Glomerular visceral epithelial cell (primary cell): ENCODE results near the gene FCSK.
"Not testable (repeated sequence)": the region's sequence is repeated elsewhere in the genome, so short reads cannot be mapped to it uniquely, and the experiment has no call there.

Source experiments
- DNase-seq: peaks from one replicate; pipeline ENCODE4 v3.0.0-alpha.2; 2016; ENCODE audit errors: extremely low spot score

The FCSK gene

DNA sequence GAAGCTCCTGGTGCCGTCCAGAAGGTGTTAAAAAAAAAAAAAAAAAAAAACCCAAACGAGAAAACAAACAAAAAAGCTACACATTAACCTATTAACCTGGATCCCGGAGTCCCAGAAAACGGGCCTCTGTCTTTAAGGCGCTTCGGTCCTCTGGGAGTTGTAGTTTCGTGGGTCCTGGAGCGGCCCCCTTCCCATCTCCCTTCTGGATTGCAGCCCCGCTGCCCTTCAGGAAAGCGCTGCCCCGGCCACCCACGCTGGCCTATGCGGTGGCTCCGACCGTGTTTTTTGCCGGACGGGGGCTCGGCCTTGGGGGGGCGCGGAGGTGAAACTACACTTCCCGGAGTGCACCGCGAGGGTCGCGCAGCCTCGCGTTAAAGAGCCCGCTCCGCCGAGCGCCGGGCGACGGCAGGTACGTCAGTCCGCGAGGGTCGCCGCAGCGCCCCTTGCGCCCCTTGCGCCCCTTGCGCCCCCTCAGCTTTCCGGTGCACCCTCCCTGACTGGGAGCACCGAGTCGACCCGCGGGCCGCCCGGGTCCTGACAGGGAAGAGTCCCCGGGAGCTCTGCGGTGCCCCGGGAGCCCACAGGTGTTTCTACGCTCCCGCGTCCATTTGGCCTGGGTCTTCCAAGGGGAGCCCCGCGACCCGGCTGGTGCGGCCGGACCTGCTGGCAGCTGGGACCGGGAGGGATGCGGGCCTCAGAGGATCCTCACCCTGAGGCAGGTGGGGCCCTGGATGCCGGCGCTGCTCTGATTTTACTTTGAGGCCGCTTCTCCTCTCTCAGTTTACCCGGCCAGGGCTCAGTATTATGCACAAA, at the start of gene FCSK:
FCSK (plus strand) TSS at position 374 of the 813 bp plus-strand sequence. CDS start 8,596 bp downstream, outside the sequence.
- peak; percentile 67 for DNase-seq

DNA sequence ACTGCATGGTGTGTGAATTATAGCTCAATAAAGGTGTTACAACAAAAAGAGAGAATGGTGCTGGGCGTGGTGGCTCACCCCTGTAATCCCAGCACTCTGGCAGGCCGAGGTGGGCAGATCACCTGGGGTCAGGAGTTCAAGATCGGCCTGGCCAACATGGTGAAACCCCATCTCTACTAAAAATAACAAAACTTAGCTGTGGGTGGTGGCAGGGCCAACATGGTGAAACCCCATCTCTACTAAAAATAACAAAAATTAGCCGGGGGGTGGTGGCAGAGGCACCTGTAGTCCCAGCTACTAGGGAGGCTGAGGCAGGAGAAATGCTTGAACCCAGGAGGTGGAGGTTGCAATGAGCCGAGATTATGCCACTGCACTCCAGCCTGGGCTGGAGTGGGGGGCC, 48.3 kb upstream of the FCSK start:
- DNase-seq, result not testable (repeated sequence)

- no peak for DNase-seq
These were observed 46.6 kb upstream of the FCSK start for GRCh38 chr16:70407811-70408274.

DNA sequence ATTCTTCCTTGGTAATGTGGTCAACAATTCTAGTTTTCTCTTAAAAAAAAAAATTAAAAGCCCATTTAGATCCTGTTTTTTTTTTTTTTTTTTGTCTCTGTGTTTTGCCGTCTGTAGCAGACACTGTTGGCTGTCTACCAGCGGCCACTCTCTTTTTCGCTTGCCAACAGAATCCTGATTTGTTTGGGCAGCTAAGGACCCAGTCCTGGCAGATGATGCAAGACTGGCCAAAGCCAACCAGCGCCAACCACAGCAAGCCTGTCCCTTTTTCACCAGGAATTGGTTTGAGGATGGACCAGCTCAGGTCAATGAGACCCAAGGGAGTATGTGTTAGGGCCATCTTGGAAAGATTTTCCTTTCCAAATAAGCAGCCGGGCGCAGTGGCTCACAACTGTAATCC, 43.7 kb upstream of the FCSK start:
- DNase-seq, result no peak

GRCh38 chr16:70412385-70412784, 42.0 kb upstream of the FCSK start:
- no peak for DNase-seq

DNA sequence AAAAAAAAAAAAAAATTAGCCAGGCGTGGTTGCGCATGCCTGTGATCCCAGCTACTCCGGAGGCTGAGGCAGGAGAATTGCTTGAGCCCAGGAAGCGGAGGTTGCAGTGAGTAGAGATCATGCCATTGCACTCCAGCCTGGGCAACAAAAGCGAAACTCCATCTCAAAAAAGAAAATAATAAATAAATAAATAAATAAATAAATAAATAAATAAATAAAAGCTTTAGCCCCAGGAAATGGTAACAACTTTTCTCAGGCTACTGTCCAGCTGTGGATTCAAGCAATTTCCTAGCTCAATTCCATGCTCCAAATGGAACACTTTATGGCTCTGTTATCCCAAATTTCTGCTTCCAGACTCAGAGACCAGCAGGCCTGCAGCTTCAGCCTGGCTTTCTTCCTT, 40.8 kb upstream of the FCSK start:
- not testable (repeated sequence) for DNase-seq

DNA sequence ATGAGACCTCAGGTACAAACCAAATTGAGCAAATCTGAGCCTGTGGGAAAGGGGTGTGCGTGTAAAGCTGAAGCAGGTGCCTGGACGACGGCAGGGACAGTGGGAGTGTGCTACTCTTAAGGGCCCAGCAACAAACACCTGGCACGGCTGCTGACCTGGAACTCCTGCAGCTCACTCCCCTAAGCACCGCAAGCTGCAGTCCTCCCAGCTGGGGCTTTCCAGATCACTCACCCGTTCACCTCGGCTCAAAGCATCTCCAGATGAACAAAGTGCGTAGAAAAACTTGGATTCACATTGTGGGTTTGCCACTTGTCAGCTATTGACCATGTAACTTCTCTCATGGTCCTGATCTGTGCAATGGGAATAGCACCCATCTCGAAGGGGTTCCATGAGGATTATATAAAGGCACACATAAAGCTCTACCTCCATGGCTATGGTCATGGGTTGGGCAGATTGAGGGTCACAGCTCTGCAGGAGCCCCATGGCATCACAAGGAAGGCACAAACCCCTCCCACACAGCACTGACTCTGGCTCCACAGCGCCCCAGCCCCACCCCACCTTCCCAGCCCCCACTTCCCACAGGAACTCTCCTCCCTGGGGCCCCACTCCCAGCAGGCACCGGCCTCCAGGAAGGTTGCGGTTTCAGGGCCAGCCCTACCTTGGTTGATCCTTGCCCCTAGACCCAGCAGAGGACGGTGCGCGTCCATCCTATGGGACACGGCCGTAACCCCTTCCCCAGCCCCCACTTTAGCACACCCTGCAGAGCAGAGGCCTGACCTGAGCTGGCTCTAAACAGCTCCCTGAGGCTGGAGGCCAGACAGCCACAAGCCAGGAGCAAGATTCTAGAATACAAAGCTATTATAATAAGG, 37.4 kb upstream of the FCSK start:
- DNase-seq, result peak; percentile 40

GRCh38 chr16:70417661-70418060, 36.7 kb upstream of the FCSK start:
- no peak for DNase-seq

DNA sequence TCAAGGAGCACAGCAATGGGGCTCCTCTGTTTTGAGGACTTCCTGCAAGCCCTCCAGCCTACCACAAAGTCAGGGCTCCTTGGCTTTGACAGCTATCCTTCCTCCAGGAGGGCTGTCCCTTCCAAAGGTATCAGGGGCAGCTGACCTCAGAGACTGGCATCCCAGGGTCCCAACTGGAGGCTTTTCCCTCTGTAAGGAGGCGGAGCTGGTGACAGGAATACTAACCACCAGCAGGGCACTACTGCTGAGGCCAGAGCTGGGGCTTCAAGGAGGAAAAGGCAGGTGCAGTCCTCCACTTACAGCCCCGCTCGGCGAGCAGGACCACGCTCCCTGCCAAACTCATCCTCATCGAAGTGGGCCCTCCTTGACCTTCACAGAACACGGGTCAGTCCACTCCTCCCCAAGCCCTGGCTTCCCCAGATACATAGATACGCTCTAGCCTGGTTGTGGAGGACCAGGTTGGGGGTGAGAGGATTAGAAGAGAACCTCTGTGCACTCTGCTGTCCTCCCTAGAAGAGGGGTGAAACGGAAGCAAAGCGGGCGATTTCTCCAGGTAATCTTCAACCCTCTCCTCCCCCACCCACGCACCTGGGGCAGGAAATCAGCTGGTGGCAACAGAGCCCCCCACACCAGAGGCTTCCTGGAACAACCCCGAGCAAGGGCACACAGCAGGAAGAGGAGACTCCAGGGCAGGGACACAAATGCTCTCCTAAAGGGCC, 36.0 kb upstream of the FCSK start:
- DNase-seq, result no peak

GRCh38 chr16:70418993-70419318, 35.4 kb upstream of the FCSK start:
- DNase-seq, result no peak

- no peak for DNase-seq
These were observed 34.7 kb upstream of the FCSK start for GRCh38 chr16:70419384-70420327.

DNA sequence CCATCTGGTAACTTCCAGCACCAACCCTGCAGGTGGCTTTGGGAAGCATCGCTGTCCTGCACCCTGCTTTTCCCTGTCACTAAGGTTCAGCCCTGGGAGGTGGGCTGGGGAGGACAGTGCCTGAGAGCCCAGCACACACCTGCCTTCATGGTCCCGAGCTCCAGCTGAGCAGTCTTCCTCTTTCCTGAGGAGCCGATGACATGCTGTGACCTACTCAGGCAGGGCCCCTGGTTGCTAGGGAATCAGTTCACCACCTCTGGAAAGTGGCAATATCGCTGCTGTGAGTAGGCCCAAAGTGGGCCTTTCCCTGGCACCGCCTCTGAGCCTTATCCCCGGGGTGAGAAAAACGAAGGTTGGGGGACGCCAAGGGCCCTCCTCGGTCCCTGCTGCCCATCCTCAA, 33.4 kb upstream of the FCSK start:
- DNase-seq, result no peak

GRCh38 chr16:70421473-70422311, 32.7 kb upstream of the FCSK start:
- no peak for DNase-seq

GRCh38 chr16:70422543-70422942, 31.9 kb upstream of the FCSK start:
- no peak for DNase-seq

GRCh38 chr16:70427786-70428177, 26.6 kb upstream of the FCSK start:
- no peak for DNase-seq

DNA sequence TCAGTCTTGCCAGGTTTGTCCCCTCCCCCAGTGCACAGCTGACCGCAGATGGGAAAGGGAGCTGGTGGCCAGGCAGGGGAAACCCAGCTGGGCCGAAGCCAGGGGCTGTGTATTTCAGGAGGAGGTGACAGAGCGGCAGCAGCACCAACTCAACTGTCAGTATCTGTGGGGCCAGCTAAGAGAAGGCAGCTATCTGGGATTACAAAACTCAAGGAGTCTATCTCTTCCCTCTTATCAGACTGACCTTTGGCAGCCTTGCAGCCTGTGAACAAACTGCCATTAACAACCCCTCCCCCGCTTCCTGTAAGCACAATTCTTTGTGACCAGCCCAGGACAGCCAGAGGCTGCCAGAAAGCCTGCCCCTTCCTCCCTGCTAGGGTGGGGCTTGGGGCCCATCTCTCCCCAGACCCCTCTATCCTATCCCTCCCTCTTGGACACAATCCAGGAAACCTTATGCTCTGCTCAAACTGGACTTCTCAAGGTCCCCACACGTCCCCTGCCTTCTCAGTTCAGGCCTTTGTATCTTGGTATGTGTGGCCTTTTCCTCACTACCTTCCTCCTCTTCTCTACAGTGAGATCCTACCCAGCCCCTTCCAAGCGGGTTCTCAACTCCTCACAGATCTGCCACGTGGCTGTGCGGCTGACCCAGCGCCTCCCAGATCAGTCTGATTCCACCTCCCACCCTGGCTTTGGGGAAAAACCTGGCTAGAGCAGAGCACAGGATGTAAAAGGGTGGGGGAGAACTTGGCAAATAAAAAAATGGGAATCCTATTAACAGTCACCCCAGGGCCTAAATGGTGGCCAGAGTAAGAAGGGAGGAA, 26.0 kb upstream of the FCSK start:
- peak; percentile 97 for DNase-seq

- DNase-seq, result no peak
These were observed 24.3 kb upstream of the FCSK start for GRCh38 chr16:70429888-70430666.
